OCI-LY7 (cell line): ENCODE data around the gene MYO9B.

ENCODE experiments used
- EZH2phosphoT487 ChIP-seq: fragments of 200-600 bp; sonication (generic); IDR thresholded peaks from 2 replicates; pipeline ENCODE4 v1.6.1; 2018; ENCODE audit warnings: low read depth, borderline replicate concordance, mild to moderate bottlenecking, mixed run types, antibody characterized with exemption, low read length, moderate library complexity, mixed read lengths
- TF ChIP-seq, protein P1 (sequence below): fragments of 200-600 bp; sonication (generic); conservative IDR thresholded peaks from 2 replicates; pipeline ENCODE4 v1.5.1; 2014; ENCODE audit warnings: mild to moderate bottlenecking, antibody characterized with exemption, low read length, moderate library complexity, mixed read lengths

DNA sequence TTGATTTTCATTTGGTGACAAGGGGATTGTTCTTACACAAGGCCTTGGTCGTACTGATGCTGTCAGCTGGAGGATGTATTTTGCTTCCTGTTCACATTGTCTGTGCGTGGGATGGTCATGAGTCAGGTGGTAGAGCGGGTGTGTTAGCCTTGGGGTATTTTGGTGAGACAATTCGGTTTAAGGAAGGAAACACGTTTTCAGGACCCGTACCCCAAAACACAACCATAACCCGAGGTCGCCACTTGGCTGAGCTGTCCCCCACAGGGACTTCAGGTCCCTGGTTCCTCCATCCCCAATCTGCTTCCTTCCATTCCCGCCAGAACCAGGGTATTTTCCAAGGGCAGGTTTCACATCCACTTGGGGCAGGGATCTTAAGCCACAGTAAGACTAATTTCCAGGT lies 15.0 kb downstream of the MYO9B start:
- TF ChIP-seq, protein P1, sequence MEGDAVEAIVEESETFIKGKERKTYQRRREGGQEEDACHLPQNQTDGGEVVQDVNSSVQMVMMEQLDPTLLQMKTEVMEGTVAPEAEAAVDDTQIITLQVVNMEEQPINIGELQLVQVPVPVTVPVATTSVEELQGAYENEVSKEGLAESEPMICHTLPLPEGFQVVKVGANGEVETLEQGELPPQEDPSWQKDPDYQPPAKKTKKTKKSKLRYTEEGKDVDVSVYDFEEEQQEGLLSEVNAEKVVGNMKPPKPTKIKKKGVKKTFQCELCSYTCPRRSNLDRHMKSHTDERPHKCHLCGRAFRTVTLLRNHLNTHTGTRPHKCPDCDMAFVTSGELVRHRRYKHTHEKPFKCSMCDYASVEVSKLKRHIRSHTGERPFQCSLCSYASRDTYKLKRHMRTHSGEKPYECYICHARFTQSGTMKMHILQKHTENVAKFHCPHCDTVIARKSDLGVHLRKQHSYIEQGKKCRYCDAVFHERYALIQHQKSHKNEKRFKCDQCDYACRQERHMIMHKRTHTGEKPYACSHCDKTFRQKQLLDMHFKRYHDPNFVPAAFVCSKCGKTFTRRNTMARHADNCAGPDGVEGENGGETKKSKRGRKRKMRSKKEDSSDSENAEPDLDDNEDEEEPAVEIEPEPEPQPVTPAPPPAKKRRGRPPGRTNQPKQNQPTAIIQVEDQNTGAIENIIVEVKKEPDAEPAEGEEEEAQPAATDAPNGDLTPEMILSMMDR, result no peak
- TF ChIP-seq EZH2phosphoT487, result no peak
